ENCODE data around the gene ATP5F1E.

GRCh38 chr20:58989196-58989595 lies 42.9 kb downstream of the ATP5F1E start:
- TF ChIP-seq TAF1 (IDR thresholded peaks at IDR 0.05; ENCODE audit: low read depth) (no peak), EGR1 (IDR thresholded peaks at IDR 0.05) (no peak), ZBTB7A (IDR thresholded peaks at IDR 0.05; ENCODE audit: low read depth) (no peak), NFIC (IDR thresholded peaks at IDR 0.05) (no peak), EP300 (IDR thresholded peaks at IDR 0.05; ENCODE audit: borderline replicate concordance) (no peak), RAD21 (IDR thresholded peaks at IDR 0.05; ENCODE audit: low read depth) (no peak), CREB1 (IDR thresholded peaks at IDR 0.05; ENCODE audit: low read depth) (no peak), REST (IDR thresholded peaks at IDR 0.05; ENCODE audit: low read depth) (no peak), YY1 (IDR thresholded peaks at IDR 0.05; ENCODE audit: low read depth) (no peak), USF1 (IDR thresholded peaks at IDR 0.05) (no peak), TCF12 (IDR thresholded peaks at IDR 0.05; ENCODE audit: low read depth) (no peak)
- TF ChIP-seq, protein P1, sequence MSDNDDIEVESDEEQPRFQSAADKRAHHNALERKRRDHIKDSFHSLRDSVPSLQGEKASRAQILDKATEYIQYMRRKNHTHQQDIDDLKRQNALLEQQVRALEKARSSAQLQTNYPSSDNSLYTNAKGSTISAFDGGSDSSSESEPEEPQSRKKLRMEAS (IDR thresholded peaks at IDR 0.05), result no peak
